GM19438 (cell line): ENCODE results near the gene TAF8.
A peak's percentile ranks its signal among the peaks of the same experiment; 100 is the strongest.
"Not testable (repeated sequence)": the region's sequence is repeated elsewhere in the genome, so short reads cannot be mapped to it uniquely, and the experiment has no call there.

Source experiments
- ATAC-seq: cut with Tn5 transposase; IDR thresholded peaks from one replicate; pipeline ENCODE4 v1.9.1; 2021; ENCODE audit warnings: low read depth; ENCODE audit not compliant: unreplicated experiment

The TAF8 gene

DNA sequence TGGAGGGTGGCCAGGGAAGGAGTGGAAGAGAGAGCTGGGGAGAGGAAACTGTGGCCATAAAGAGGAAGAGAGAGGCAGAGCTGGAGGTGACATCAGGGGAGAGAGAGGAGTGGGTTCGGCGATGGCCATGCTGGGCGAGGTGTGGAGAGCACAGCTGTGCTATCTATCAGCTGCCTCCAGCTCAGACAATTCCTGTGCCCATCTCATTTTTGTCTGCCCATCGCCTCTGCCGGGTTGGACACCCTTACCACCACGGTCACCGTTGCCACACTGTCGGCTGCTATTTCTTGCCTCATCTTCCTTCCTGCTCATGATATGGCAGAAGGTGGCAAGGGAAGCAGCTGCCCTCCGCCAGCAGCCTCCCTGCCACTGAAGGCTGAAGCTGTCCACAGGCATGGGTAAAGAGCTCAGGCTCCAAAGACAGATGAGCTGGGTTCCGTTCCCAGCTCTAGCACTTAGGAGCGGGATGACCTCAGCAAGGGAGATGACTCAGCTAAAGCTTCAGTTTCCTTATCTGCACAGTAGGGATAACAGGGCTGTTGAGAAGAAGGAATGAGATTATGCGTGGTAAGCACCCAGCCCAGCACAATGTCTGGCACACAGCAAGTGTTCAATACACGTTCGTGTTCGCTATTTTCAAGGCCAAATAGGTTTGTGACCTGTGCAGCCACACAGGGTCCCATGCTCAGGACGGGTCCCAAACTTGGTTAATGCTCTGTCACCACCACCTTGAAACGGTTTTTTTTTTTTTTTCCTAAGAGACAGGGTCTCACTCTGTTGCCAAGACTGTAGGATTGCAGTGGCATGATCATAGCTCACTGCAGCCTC lies 21.9 kb upstream of the TAF8 start:
- ATAC-seq: no peak

DNA sequence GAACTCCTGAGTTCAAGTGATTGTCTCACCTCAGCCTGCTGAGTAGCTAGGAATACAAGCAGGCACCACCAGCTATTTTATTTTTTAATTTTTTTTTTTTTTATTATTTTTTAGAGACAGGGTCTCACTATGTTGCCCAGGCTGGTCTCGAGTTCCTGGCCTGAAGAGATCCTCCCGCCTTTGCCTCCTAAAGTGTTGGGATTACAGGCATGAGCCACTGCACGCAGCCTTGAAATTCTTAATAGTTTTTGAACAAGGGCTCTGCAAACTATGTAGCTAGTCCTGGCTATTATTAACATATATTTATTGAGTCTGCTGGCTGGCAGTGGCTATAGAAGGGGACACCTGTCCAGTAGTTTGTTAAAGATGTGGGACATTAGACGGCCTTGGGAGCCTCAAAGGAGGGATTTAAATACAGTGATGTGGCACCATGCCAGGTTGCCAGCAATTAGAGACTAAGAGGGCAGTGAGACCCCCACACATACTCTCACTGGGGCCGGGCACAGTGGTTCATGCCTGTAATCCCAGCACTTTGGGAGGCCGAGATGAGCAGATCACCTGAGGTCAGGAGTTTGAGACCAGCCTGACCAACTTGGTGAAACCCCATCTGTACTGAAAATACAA lies 21.1 kb upstream of the TAF8 start:
- no peak for ATAC-seq

DNA sequence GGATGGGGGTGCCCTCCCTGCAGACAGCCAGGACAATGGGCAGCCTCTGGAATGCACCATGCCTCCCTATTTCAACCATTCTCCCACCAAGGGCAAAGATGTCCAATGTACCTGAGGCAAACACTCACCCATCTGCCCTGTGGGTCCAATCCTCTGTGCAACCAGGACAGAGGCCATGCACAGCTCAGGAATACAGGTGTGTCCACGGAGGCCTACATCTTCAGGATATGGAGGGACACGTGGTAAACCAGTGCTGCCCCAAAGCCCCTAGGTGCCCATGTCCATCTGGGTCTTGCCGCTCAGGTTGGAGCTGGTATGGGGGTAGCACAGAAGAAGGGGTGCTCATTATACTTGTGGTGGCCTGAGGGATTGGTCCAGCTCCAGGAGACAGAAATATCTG lies 20.4 kb upstream of the TAF8 start:
- ATAC-seq: no peak

DNA sequence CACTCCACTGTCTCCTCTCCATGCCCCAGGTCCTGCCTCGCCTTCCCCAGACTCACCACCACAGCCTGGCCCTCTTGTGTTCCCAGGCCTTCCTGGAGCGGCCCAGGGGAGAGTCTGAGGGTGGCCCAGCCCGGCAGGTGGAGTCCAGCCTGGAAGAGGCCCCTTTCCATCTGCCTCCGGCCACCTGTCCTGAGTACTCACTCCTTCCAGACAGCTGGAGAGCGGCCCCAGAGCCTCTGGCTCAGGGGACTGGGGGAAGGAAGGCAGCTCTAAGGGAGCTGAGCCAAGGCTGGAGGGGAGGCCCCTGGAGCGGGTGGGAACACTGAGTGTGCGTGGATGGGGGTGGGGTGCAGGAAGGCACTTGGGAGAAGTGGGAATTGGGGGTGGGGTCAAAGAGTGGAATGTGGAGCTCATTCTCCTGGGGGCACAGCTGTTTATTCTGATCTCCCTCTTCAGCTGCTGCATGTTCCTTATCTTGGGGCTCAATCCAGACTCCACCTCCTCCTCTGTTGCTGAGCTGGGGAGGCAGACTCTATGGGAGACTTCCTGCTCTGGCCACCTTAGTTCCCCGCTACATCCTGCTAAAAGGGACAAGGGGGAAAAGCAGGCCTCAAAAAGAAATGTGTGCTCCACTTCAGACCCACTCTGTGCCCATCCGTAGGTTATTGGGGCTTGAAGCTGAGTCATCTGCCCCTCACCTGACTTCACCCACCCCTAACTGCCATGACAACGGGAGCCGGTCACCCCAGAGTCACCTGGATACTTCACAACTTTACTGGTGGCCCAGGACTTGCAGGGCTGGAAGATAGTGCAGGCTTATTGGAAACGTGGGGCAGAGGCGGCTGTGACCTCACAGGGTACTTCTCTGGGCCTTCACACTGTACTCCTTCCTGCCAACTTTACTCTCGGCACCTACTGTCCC lies 19.5 kb upstream of the TAF8 start:
- ATAC-seq: no peak

DNA sequence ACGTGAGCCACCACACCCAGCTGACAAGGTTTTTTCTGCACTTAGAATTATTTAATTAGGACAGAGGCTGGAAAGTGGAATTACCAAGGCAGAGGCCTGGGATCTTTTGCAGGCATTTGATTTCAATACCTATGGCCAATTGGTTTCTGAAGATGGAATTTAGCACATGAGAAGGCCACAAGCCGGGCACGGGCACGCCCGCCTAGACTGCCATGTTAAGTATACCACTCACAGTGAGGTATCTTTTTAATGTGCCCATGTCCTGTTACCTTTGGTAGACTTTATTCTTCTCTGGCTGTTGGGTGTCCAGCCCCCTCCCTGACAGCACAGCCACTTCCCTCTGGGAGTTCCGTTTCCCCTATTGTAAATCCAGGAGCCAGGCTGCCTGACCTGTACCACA lies 18.0 kb upstream of the TAF8 start:
- no peak for ATAC-seq

DNA sequence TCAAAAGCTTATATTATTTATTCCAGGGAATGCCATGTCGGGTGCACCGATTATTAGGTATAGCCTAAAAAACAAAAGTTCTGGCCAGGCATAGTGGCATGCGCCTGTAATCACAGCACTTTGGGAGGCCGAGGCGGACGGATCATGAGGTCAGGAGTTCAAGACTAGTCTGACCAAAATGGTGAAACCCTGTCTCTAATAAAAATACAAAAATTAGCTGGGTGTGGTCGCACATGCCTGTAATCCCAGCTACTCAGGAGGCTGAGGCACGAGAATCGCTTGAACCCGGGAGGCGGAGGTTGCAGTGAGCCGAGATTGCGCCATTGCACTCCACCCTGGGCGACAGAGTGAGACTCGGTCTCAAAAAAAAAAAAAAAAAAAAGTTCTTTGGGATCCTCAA lies 12.7 kb upstream of the TAF8 start:
- ATAC-seq: not testable (repeated sequence)

DNA sequence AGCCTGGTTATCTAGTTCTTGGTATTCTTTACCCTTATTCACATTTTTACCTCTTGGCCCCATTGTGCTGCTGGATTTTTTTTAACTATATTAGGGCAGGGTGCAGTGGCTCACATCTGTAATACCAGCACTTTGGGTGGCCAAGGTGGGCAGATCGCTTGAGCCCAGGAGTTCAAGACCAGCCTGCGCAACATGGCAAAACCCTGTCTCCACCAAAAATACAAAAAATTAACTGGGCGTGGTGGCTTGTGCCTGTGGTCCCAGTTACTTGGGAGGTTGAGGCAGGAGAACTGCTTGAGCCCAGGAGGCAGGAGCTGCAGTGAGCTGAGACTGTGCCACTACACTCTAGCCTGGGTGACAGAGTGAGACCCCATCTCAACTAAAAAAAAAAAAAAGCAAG lies 12.2 kb upstream of the TAF8 start:
- ATAC-seq: no peak

DNA sequence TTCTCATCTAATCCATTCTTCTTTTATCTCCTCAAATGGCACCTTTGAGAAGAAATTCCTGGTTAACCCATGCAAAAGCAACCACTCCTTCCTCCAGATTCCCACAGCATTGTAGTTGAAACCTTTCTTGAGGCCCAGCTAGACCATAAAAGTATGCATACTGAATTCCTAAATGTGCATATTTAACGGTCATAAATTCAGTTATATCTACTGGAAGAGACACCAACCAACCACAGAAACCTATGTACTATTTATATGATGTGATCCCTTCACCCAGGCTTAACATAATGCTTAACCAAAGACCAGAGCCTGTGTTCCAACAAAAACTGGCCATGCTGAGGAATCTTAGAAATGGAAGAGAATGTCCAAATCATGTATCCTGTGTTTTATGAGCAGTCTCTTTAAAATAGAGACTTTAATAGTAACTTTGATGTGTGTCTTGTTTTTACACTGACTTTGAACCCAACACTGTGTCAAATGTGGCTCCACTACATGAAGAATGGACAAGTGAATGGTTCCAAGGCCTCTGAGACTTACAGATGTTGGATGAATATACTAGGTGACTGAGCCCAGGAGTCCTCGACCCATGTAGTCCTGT lies 11.4 kb upstream of the TAF8 start:
- ATAC-seq: no peak

DNA sequence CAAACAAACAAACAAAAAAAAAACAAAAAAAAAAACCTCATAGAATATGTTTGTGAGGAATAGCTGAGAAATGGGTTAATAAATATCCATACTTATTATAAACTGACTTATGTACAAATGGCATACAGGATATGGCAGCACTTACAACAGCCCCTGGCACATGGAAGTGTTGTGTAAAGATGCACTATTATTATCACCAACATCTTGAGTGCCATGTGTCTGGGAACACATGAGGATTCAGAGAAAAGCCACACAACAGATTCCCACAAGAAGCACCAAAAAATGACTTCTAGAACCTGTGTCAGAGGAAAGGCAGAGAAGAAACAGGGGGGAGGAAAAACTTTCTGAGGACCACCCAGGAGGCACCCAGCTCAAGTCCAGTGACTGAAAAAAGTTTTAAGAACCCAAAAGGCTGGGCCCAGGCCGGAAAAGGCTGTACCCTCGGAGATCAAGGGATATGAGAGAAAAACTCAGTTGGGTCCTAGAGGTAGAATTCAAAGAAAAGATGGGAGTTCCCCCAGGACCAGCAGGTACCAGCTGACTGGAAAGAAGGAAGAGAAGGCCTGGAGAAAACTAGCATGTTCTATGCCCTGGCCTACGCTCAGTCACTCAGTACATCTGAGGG lies 9.4 kb upstream of the TAF8 start:
- ATAC-seq: no peak

DNA sequence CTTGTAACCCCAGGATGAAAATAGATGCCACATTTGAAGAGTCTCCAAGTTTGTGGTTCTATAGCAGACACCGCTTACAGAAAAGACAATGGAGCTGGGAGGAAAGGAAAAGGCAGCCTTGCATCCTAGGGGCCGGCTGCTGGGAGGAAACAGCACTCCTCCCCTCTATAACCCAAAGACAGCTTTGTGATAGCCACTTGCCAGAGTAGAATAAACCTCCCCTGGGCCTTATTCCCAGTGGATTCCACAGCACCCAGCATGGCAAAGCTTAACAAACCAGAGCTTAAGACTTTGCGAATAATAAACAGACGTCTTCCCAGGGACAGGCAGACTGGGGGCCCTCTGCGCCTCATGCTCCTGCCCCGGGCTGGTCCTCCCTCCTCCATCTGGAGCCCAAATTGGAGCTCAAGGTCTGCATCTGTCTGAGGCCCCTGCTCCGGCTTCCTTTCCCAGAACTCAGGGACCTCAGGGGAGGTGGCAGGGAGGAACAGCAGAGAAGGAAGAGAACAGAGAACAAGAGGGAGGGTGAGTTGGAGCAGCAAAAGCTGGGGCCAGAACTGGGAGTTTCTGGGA lies 8.8 kb upstream of the TAF8 start:
- ATAC-seq: no peak

DNA sequence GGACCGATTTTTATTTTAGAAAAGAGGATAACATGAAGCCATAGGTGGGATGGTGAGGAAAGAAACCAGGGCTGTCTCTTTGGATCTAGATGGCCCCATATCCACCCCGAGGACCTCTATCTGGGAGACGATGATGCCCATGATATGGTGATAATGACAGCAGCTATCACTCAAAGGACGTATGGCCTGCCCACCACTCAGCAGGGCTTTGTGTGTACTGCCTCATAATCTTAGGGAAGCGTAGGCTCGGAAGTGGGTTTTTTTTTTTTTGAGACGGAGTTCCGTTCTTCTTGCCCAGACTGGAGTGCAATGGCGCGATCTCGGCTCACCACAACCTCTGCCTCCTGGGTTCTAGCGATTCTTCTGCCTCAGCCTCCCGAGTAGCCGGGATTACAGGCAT lies 8.2 kb upstream of the TAF8 start:
- no peak for ATAC-seq

DNA sequence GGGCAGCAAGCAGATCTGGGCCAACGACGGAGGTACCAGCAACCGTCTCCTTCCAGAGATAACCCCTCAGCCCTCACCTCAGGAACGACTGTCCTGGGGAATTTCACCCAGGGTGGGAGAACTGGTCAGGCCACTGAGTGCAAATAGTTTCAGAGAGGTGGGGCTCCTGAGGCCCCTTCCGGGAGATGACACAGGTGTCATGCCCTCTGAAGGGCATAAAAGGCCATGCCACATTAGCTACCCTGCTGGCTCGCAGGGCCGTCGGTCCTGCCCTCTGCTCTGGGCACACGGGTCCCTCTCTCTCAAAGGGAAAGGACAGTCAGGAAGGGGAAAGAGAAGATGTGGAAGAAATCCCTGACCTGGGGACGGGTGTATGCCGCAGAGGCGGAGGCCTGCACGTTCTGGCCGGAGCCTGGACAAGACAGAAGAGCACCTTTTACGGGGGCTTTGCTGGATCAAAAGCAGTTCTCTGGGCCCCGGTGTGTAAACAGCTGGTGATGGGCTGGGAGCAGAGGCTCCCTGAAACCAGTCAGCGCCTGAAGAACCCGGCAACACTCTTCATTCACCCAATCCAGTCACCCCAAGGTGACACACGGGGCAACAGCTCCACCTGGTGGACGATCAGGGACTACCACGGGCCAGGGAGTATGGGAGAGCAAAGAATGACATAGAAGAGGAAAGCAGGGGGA lies 6.4 kb upstream of the TAF8 start:
- peak; percentile 38 for ATAC-seq

DNA sequence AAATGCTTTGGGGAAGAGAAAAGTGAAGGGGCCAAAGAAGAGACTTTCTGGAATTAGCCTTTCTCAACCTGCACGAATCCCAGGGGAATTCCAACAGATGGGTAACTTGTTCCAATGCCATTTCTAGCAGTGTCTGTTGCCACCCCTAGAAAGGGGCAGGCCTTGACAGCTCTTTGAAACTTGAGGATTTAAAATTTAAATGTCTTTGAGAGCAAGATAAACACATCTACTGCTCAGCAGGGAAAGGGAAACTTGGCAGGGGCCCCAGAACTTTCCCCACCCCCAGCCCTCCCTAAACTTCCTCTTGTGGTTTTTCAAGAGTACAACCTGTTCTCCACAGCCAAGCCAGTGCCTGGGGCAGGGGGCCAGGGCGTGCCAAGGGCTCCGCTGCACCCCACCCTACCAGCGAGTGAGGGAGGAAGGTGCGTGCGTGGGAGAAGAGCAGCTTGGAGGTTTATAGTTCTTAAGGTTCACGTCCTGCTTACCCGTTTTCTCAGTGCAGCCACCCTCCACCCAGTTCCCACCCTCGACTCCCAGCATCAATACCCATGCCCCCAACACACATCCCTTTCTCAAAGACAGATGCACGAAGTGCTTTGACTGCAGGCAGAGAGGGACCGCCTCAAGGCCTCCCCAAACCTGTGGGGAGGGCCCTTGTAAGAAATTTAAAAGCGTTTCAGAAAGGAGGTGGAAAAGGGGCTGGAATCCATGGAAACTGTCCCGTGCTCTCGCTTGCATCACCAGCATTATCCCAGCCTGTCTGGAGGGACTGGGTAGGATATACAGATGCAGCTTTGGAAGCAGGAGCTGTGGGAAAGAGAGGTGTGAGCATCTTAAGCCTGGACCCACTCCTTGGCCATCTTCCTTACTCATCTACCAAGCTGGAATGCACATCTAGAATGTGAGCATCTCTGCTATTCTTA lies 4.5 kb upstream of the TAF8 start:
- no peak for ATAC-seq

DNA sequence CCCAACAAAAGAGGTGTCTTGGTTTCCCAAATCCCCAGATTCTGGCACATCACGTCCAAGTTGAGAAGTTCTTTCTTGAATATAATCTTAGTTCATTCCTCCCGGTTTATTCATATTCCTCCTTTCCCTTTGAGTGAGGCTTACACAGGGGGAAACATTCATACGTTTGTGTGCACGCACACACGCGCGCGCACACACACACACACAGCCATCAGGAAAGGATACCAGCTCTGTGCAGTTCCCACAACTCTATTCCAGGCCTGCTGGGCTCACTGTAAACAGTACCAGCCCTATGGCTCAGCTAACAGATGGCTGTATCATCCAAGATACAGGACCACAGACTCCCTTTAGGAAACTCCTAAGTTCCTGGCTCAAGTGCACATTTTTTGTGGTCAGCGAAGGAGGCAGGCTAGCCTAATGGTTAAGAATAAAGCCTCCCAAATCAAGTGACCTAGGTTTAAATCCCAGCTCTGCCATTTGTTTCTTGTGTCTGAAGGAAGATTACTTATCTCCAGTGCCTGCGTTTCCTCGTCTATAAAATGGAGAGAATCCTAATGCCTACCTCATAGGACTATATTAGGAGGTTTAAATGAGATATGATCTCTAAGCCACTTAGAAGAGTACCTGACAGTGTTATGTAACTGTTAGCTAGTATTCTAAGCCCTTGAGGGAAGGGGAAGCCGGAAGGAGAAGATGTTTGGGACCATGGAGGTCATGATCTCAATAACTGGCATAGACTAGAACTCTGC lies 3.7 kb upstream of the TAF8 start:
- no peak for ATAC-seq

DNA sequence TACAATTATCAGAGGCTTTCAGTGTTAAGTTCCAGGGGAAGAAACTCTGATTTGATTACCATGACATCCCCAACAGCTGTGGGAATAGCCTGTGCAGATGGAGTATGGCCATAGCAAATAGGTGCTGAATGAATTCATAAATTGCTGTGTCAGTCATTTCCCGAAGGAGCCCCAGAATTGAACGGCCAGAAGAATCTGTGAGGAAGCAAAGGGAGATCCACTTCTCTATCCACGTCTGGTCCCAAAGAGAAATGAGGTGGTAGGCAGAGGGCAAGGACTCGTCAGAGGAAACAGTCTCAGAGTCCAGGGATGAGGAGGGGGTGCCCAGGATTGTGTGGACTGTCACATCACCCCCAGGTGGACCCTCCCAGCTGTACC lies 3.1 kb upstream of the TAF8 start:
- no peak for ATAC-seq

DNA sequence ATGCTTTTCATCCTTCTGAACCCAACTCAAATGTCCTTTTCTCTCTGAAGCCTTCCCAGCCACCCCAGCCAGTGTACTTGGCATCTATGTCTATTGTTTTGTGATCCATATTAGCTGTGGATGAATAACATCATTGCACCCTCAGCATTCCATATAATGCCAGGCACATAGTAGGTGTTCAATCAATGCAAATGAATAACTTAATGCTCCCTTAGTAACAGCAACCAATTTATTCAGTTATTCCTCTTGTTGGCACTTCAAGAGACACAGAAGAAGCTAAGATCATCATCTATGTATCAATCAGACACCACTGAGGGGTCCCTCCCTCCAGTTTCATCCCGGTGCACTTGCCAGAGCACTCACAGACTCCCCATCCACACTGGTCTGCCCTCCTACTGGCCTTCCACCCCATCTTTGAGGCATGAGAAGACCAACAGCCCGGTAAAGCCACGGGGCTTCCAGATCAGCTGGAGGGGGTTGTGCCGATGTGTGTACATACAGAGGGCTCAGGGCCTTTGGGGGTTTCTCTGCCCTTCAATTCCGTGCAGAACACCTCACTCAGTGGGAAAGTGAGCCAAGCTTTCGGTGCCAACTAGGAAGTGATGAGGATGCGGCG lies 2.4 kb upstream of the TAF8 start:
- no peak for ATAC-seq

DNA sequence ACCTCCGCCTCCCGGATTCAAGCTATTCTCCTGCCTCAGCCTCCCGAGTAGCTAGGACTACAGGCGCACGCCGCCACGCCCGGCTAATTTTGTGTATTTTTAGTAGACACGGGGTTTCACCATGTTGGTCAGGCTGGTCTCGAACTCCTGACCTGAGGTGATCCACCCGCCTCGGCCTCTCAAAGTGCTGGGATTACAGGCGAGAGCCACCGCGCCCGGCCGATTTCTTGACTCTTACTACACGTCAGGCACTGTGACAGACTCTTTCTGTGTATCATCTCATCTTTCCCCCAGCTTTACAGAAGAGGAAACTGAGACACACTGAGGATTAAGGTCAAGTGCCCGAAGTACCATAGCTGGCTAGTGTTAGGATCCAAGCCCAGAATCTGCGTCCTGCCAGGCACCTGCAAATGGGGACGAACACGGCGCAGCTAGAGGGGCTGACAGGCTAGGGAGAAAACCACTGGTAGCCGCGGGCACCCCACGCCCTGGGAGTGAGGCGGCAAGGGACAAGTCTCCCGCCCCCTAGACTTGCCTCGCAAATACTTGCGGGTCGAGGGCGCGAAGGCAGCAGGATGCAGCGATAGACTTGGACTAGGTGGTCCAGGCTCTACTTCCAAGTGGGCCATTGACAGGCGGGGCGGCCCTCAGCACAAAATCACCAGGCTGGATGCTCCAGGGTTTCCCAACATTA lies 1.1 kb upstream of the TAF8 start:
- no peak for ATAC-seq
